A549 (cell line): Measurements from ENCODE around the gene SCN2B. TPM values are rescaled to one million over a fixed set of nuclear protein-coding genes. Genes with fewer than 3 reads are reported as not detected.
"Not testable (repeated sequence)": the region's sequence is repeated elsewhere in the genome, so short reads cannot be mapped to it uniquely, and the experiment has no call there.

Experiments used
- ATAC-seq, 2 experiments: fragments of 200-7000 bp in 1 of 2; fragments of >200 bp in 1 of 2; cut with Nextera tagmentation in 1 of 2; cut with Tn5 transposase in 1 of 2; 3 replicates each; pipeline versions ENCODE4 v1.8.0 to v1.9.1; 2018 to 2020; ENCODE audit warnings: mild to moderate bottlenecking in 1 of 2, moderate library complexity in 1 of 2
- CTCF ChIA-PET: fragments of 300-600 bp; sonication (Branson Sonifier 250); formaldehyde crosslinking; extraction: SDS; loops from one replicate; lab custom pipeline; 2021; ENCODE audit warnings: antibody characterized with exemption, inconsistent platforms; lab: Yijun Ruan, JAX
- POLR2A ChIA-PET: fragments of 350-600 bp; formaldehyde crosslinking; extraction: SDS; loops from one replicate; lab custom pipeline; 2021; ENCODE audit warnings: antibody characterized with exemption, inconsistent platforms; lab: Yijun Ruan, JAX
- DNase-seq, 2 experiments: peaks; one replicate each; pipeline versions ENCODE4 v3.0.0 to v3.0.0-alpha.2; 2011 to 2016; ENCODE audit warnings: low read depth in 1 of 2, low spot score in 1 of 2
- FAIRE-seq: peaks from 2 replicates; lab custom pipeline; 2011; peaks lifted over from hg19 to GRCh38; lab: Jason Lieb, UNC
- H3K27ac ChIP-seq, 2 experiments: fragments of >200 bp; sonication (Bioruptor Twin); formaldehyde crosslinking; 3 replicates each; pipeline ENCODE4 v1.5.1; 2016 to 2017
- H3K4me1 ChIP-seq: fragments of >200 bp; sonication (Bioruptor Twin); formaldehyde crosslinking; 3 replicates; pipeline ENCODE4 v1.6.1; 2016
- H3K4me2 ChIP-seq: fragments of >200 bp; sonication (Bioruptor Twin); formaldehyde crosslinking; 3 replicates; pipeline ENCODE4 v1.6.1; 2016
- H3K4me3 ChIP-seq: fragments of >200 bp; sonication (Bioruptor Twin); formaldehyde crosslinking; 3 replicates; pipeline ENCODE4 v1.5.1; 2016
- H3K9me3 ChIP-seq: fragments of >200 bp; sonication (Bioruptor Twin); formaldehyde crosslinking; 3 replicates; pipeline ENCODE4 v1.6.1; 2016
- CBX2 ChIP-seq: fragments of 200-600 bp; sonication (generic); IDR thresholded peaks from 2 replicates; pipeline ENCODE4 v1.6.1; 2016; ENCODE audit warnings: low read depth, mild to moderate bottlenecking, borderline replicate concordance
- CEBPB ChIP-seq, 2 experiments: fragments of >200 bp in 1 of 2; sonication (Bioruptor Twin) in 1 of 2; formaldehyde crosslinking in 1 of 2; IDR thresholded peaks; 2 replicates each; pipeline ENCODE4 v1.6.1; 2012 to 2016
- EP300 ChIP-seq, 2 experiments: fragments of >200 bp; sonication (Bioruptor Twin); formaldehyde crosslinking; IDR thresholded peaks; 2 replicates in 1 of 2; 3 replicates in 1 of 2; pipeline ENCODE4 v1.6.1; 2016 to 2017
- JUN ChIP-seq, 2 experiments: fragments of >200 bp; sonication (Bioruptor Twin); formaldehyde crosslinking; IDR thresholded peaks; 2 replicates in 1 of 2; 3 replicates in 1 of 2; pipeline ENCODE4 v1.6.1; 2016 to 2017
- POLR2AphosphoS2 ChIP-seq: conservative IDR thresholded peaks from 2 replicates; pipeline ENCODE4 v1.6.1; 2012; ENCODE audit warnings: low read length, improper control_type of control experiment, inconsistent platforms
- RARB ChIP-seq: fragments of 250-450 bp; sonication (Bioruptor Pico); IDR thresholded peaks from 2 replicates; pipeline ENCODE4 v1.8.0; 2021; ENCODE audit warnings: mild to moderate bottlenecking, moderate library complexity
- SMC3 ChIP-seq: fragments of >200 bp; sonication (Bioruptor Twin); formaldehyde crosslinking; IDR thresholded peaks from 3 replicates; pipeline ENCODE4 v1.6.1; 2018; ENCODE audit warnings: inconsistent platforms
- ZFP36 ChIP-seq: fragments of 450-650 bp; IDR thresholded peaks from 2 replicates; pipeline ENCODE4 v1.6.1; 2014; ENCODE audit warnings: borderline replicate concordance; ENCODE audit not compliant: partially characterized antibody
- WGBS: methylation state at CpG from one replicate; pipeline ENCODE4 v1.1.6; 2017; ENCODE audit errors: missing lambda C conversion rate; 5-methylcytosine and 5-hydroxymethylcytosine counted together
- polyA plus RNA-seq, 4 experiments: library from polyadenylated mRNA; depleted of rRNA in 3 of 4; stranded (reverse); fragments of >200 nt; fragmentation: RNase III in 1 of 4; extraction: RNeasy Plus Mini Kit Qiagen cat#74134 plus additional on column Dnase treatment in 1 of 4; gene quantifications; 2 replicates in 3 of 4; 3 replicates in 1 of 4; pipeline ENCODE4 v1.2.3, GENCODE V29; 2011 to 2017
- TF ChIP-seq, protein P1 (sequence below): fragments of 250-450 bp; sonication (Bioruptor Pico); IDR thresholded peaks from 2 replicates; pipeline ENCODE4 v1.5.0; 2020; ENCODE audit warnings: low read depth, mild to moderate bottlenecking, moderate library complexity
- TF ChIP-seq, protein P2 (sequence below): fragments of 450-650 bp; IDR thresholded peaks from 2 replicates; pipeline ENCODE4 v1.6.1; 2014; ENCODE audit warnings: antibody characterized with exemption

SCN2B gene
- polyA plus RNA-seq, 2 of the 4 experiments (the other 2 are of a cell fraction): not detected

DNA sequence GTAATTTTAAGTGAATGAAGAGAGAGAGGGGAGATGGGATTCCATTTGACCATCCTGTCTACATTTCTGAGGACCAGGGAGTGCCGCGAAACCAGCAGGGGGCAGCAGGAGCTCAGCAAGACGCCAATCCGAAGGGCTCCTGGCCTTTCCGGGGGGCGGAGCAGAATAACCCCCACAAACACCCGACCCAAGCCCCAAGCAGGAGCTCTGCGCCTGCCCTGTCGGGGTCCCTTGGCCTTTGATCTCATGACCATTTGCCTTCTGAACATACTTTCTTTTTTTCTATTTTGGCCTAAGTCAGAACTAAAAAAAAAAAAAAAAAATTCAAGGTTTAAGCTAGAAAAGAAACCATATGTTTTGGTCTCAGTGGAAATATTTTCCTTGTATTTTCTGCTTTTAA lies 21.9 kb upstream of the SCN2B start (continued):
- TF ChIP-seq, protein P1, sequence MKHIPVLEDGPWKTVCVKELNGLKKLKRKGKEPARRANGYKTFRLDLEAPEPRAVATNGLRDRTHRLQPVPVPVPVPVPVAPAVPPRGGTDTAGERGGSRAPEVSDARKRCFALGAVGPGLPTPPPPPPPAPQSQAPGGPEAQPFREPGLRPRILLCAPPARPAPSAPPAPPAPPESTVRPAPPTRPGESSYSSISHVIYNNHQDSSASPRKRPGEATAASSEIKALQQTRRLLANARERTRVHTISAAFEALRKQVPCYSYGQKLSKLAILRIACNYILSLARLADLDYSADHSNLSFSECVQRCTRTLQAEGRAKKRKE: no peak
- TF ChIP-seq RARB (CRISPR knock-in tag) (no peak), POLR2AphosphoS2 (no peak), CBX2 (no peak)

DNA sequence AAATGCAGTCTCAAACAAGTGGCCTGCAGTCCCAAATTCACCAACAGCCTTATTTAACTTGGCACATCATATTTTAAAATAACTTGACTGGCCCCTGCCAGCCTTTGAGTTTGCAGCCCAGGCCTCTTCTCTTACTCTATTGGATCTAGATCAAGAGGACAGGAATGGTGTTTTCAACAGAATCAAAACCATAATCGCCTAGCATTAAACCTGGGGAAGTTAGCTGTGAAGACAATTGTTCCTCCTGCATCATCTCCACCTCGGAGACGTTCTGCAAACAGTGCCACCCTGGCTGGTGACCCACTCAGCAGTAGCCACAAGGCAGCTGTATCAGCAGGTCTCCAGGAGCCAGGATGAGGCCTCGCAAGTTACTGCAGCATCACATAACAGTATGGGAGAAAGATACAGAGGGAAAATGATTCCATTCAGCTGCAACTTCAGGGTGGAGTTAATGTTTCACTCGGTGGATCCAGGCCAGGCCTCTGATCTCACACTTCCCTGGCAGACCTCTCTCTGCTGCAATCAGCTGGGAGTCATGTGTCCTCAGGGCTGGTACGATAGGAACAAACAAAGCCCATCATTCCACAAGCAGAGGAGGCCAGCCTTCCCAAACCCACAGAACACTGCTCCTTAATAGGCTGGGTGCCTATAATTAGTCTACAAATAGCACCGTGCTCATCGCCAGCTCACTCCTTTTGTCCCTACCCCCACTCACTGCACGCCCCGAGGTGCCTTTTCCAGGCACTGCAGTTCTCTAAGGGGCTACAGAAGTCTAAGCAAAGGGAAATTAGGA lies 18.6 kb upstream of the SCN2B start:
- ChIA-PET CTCF (interaction anchor here (0.9 to 2.8 kb wide), 3 partner anchors 23 to 207 kb away, joined by 3 to 15 read pairs (median 4); no protein-coding TSS in a partner anchor), POLR2A (interaction anchor here (0.7 kb wide), 1 partner anchor 24 kb away, joined by 3 read pairs; no protein-coding TSS in a partner anchor)
- Histone ChIP-seq H3K27ac (peak overlapping the region; percentile 68 to 82), H3K4me3 (no peak overlapping the region), H3K4me2 (peak overlapping the region; percentile 52), H3K9me3 (no peaks in the 10 kb centered on the region), H3K4me1 (peaks cover 20% of the 10 kb centered on the region)
- FAIRE-seq (no peak), DNase-seq (peak; percentile 62 to 68), ATAC-seq (peak; percentile 89 to 94)
- TF ChIP-seq, protein P2, sequence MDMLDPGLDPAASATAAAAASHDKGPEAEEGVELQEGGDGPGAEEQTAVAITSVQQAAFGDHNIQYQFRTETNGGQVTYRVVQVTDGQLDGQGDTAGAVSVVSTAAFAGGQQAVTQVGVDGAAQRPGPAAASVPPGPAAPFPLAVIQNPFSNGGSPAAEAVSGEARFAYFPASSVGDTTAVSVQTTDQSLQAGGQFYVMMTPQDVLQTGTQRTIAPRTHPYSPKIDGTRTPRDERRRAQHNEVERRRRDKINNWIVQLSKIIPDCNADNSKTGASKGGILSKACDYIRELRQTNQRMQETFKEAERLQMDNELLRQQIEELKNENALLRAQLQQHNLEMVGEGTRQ: peak; percentile 60
- TF ChIP-seq SMC3 (no peak), CEBPB (IDR thresholded peaks at IDR 0.05) (peak in 1 of 2 experiments; percentile 45; a peak in 2 of 4 replicates), EP300 (IDR thresholded peaks at IDR 0.05) (no peak), JUN (IDR thresholded peaks at IDR 0.05) (peak in 1 of 2 experiments; percentile 43; a peak in 1 of 5 replicates)
- WGBS: 15% methylated on average over 9 of the region's 10 CpGs

DNA sequence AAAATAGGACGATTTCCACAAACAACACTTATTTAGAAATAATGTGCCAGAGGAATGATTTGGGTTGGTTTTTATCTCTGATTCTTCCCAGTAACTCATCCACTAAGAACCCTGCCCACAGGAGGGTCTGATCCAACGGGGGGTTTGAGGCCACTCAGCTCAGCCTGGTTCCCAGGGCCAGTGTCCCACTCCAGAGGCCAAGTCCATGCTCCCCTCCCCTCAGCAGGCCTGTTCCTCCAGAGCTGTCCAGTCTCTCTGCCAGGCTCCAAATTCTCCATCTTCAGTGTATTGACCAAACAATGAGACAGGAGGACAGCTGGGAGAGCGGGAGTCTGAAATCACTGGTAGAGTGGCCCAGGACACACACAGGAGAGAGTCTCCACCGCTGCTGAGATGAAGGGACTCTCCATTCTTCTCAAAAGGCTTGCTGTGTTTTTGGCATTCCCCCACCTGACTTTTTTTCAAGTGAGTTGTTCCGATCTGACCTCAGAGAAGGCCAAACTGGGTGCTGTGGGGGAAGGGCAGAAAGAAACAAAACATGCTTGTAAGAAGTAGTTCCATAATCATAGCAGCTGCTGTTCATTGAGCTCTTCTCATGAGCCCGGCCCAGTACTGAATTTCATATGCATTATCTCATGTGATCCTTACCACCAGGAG lies 17.6 kb upstream of the SCN2B start:
- ATAC-seq (no peak), FAIRE-seq (no peak), DNase-seq (no peak)
- Histone ChIP-seq H3K4me1 (peaks cover 20% of the 10 kb centered on the region), H3K4me2 (peak overlapping the region; percentile 52), H3K4me3 (no peak overlapping the region), H3K27ac (peak overlapping the region; percentile 68 to 82), H3K9me3 (no peaks in the 10 kb centered on the region)
- TF ChIP-seq ZFP36: no peak
- ChIA-PET POLR2A (no interaction called here), CTCF (interaction anchor here (2.8 kb wide), 1 partner anchor 22 kb away, joined by 15 read pairs; no protein-coding TSS in a partner anchor)
- 60% methylated on average over 6 of the region's 6 CpGs for WGBS

DNA sequence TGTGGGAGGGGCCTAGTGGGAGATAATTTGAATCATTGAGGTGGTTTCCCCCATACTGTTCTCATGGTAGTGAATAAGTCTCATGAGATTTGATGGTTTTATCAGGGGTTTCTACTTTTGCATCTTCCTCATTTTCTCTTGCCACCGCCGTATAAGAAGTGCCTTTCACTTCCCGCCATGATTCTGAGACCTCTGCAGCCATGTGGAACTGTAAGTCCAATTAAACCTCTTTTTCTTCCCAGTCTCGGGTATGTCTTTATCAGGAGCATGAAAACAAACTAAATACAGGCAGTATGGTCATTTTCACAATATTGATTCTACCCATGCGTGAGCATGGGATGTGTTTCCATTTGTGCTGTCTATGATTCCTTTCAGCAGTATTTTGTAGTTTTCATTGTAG lies 16.4 kb upstream of the SCN2B start:
- POLR2A ChIA-PET, H3K4me2 ChIP-seq, DNase-seq, FAIRE-seq, H3K4me3 ChIP-seq, ATAC-seq, H3K27ac ChIP-seq, H3K9me3 ChIP-seq: not testable (repeated sequence)
- peaks cover 20% of the 10 kb centered on the region for H3K4me1 ChIP-seq
- CTCF ChIA-PET: interaction anchor here (0.7 to 2.8 kb wide), 2 partner anchors 21 to 44 kb away, joined by 3 to 15 read pairs; no protein-coding TSS in a partner anchor
- WGBS: 80% methylated on average over 5 of the region's 5 CpGs

DNA sequence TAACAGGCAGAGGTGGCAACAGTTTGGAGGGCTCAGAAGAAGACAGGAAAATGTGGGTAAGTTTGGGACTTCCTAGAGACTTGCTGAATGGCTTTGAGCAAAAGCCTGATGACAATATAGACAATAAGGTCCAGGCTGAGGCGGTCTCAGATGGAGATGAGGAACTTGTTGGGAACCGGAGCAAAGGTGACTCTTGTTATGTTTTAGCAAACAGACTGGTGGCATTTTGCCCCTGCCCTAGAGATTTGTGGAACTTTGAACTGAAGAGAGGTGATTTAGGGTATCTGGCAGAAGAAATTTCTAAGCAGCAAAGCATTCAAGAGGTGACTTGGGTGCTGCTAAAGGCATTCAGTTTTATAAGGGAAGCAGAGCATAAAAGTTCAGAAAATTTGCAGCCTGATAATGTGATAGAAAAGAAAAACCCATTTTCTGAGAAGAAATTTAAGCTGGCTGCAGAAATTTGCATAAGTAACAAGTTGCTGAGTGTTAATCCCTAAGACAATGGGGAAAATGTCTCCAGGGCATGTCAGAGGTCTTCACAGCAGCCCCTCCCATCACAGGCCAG lies 14.6 kb upstream of the SCN2B start:
- CTCF ChIA-PET, ATAC-seq, H3K27ac ChIP-seq, H3K4me2 ChIP-seq, FAIRE-seq, DNase-seq, H3K4me3 ChIP-seq, H3K9me3 ChIP-seq, POLR2A ChIA-PET: not testable (repeated sequence)
- H3K4me1 ChIP-seq: peaks cover 20% of the 10 kb centered on the region
- WGBS: 85% methylated on average over 2 of the region's 2 CpGs
